ENCODE data around the gene DNPH1. TPM values are rescaled to one million over a fixed set of nuclear protein-coding genes. Genes with fewer than 3 reads are reported as not detected.

Gene DNPH1
- total and polyA plus RNA-seq, 2 donors: 18.2 to 108 TPM

DNA sequence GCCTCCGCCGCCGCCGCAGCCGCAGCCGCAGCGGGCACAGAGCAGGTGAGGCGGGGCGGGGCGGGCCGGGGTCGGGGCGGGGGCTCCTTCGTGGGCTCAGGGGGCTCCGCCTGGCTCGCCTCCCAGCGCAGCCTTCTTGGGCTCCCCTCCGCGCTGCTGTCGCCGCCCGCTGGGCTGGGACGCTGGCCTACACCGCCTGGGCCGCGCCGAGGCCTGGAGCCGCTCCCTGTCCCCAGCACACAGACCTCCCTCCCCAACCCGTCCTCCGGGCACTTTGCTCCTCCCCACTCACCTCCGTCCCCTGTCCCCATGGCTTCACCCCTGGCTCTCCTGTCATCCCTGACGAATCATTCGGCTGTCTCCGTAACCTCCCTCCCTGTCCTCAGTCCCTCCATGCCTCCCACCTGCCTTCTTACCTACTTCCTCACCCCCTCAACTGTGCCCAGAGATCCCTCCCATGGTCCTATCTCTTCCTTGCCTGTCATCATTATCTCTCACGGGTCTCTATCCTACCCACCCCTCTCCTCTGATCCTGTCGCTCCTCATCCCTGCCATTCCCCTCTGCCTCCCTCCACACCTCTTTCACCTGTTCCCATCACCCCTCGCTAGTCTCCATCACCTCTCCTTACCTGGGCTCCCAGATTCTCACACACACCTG lies 14.5 kb upstream of the DNPH1 start:
- H3K27ac ChIP-seq (ENCODE audit: low read depth): no peak overlapping the region
- 15% methylated on average over 37 of the region's 37 CpGs for WGBS
- no peak overlapping the region for H3K4me3 ChIP-seq (ENCODE audit: low read depth, low read length)
- H3K4me1 ChIP-seq (ENCODE audit: insufficient read depth): peaks cover 2% of the 10 kb centered on the region
- H3K36me3 ChIP-seq (ENCODE audit: insufficient read depth): no peaks in the 10 kb centered on the region
- DNase-seq (ENCODE audit: extremely low spot score): no peak

- DNase-seq (ENCODE audit: extremely low spot score): no peak
- peaks cover 2% of the 10 kb centered on the region for H3K4me1 ChIP-seq (ENCODE audit: insufficient read depth)
- WGBS: 13% methylated on average over 34 of the region's 47 CpGs
- no peak within 1 kb of the TSS for H3K4me3 ChIP-seq (ENCODE audit: low read depth, low read length)
- H3K36me3 ChIP-seq (ENCODE audit: insufficient read depth): no peaks in the 10 kb centered on the region
- H3K27ac ChIP-seq (ENCODE audit: low read depth): no peak within 1 kb of the TSS
Measured at GRCh38 chr6:43242908-43243663, 13.8 kb upstream of the DNPH1 start, which contains the start of gene TTBK1. TSS of gene TTBK1 (plus strand) at chr6:43243481. CDS start at chr6:43246661, 3,180 bp downstream.

GRCh38 chr6:43241446-43241845 lies 12.2 kb upstream of the DNPH1 start:
- 93% methylated on average over 2 of the region's 2 CpGs for WGBS
- Histone ChIP-seq H3K27ac (ENCODE audit: low read depth) (no peak overlapping the region), H3K4me1 (ENCODE audit: insufficient read depth) (peaks cover 2% of the 10 kb centered on the region), H3K36me3 (ENCODE audit: insufficient read depth) (no peaks in the 10 kb centered on the region), H3K4me3 (ENCODE audit: low read depth, low read length) (no peak overlapping the region)
- no peak for DNase-seq (ENCODE audit: extremely low spot score)

GRCh38 chr6:43240950-43241349 lies 11.7 kb upstream of the DNPH1 start:
- Histone ChIP-seq H3K36me3 (ENCODE audit: insufficient read depth) (no peaks in the 10 kb centered on the region), H3K4me1 (ENCODE audit: insufficient read depth) (peaks cover 2% of the 10 kb centered on the region), H3K27ac (ENCODE audit: low read depth) (no peak overlapping the region), H3K4me3 (ENCODE audit: low read depth, low read length) (no peak overlapping the region)
- no peak for DNase-seq (ENCODE audit: extremely low spot score)
- WGBS: 75% methylated on average over 1 of the region's 1 CpG

GRCh38 chr6:43239054-43239453 lies 9.8 kb upstream of the DNPH1 start:
- DNase-seq (ENCODE audit: extremely low spot score): no peak
- Histone ChIP-seq H3K4me3 (ENCODE audit: low read depth, low read length) (no peak overlapping the region), H3K27ac (ENCODE audit: low read depth) (no peak overlapping the region), H3K36me3 (ENCODE audit: insufficient read depth) (no peaks in the 10 kb centered on the region), H3K4me1 (ENCODE audit: insufficient read depth) (peaks cover 2% of the 10 kb centered on the region)
- WGBS: 76% methylated on average over 2 of the region's 2 CpGs

- no peak for DNase-seq (ENCODE audit: extremely low spot score)
- Histone ChIP-seq H3K4me1 (ENCODE audit: insufficient read depth) (no peaks in the 10 kb centered on the region), H3K27ac (ENCODE audit: low read depth) (no peak overlapping the region), H3K4me3 (ENCODE audit: low read depth, low read length) (no peak overlapping the region), H3K36me3 (ENCODE audit: insufficient read depth) (no peaks in the 10 kb centered on the region)
- WGBS: 64% methylated on average over 2 of the region's 2 CpGs
Measured at GRCh38 chr6:43235841-43236240, 6.6 kb upstream of the DNPH1 start.

DNA sequence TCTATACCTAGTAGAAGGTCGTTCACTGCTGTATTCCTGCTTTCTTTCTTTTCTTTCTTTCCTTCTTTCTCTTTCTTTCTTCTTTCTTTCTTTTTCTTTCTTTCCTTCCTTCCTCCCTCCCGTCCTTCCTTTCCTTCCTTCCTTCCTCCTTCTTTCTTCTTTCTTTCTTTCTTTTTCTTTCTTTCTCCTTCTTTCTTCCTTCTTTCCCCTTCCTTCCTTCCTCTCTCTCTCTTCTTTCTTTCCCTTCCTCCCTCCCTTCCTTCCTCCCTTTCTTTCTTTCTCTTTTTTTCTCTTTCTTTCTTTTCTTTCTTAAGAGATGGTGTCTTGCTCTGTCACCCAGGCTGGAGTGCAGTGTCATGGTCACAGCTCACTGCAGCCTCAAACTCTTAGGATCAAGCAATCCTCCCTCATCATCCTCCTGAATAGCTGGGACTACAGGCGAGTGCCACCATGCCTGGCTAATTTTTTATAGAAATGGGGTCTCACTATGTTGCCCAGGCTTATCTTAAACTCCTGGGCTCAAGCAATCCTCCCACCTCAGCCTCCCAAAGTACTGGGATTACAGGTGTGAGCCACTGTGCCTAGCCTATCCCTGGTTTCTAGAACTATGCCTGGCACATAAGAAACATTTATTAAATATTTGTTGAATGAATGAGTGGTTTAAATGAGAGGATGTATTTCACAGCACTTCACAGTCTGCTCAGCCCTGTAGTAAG lies 2.6 kb upstream of the DNPH1 start:
- Histone ChIP-seq H3K27ac (ENCODE audit: low read depth) (no peak overlapping the region), H3K36me3 (ENCODE audit: insufficient read depth) (no peaks in the 10 kb centered on the region), H3K4me3 (ENCODE audit: low read depth, low read length) (no peak overlapping the region), H3K4me1 (ENCODE audit: insufficient read depth) (no peaks in the 10 kb centered on the region)
- DNase-seq (ENCODE audit: extremely low spot score): no peak
- WGBS: 65% methylated on average over 3 of the region's 3 CpGs

DNA sequence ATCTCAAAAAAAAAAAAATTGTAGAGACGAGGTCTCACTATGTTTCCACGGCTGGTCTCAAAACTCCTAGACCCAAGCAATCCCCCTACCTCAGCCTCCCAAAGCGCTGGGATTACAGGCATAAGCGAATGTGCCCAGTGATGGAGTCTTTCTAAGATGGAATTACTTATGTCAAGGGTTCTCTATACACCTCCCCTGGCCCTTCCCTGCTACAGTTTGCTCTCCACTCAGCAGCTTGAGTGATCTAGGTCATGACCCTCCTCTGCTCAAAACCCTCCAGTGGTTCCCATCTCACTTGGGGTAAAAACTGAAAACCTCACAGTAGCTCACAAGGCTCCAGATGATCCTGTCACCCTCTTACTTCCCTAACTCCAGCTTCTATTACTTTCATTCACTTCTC lies 1.8 kb upstream of the DNPH1 start:
- 91% methylated on average over 4 of the region's 4 CpGs for WGBS
- H3K27ac ChIP-seq (ENCODE audit: low read depth): no peak overlapping the region
- H3K4me1 ChIP-seq (ENCODE audit: insufficient read depth): no peaks in the 10 kb centered on the region
- H3K4me3 ChIP-seq (ENCODE audit: low read depth, low read length): no peak overlapping the region
- no peak for DNase-seq (ENCODE audit: extremely low spot score)
- no peaks in the 10 kb centered on the region for H3K36me3 ChIP-seq (ENCODE audit: insufficient read depth)

DNA sequence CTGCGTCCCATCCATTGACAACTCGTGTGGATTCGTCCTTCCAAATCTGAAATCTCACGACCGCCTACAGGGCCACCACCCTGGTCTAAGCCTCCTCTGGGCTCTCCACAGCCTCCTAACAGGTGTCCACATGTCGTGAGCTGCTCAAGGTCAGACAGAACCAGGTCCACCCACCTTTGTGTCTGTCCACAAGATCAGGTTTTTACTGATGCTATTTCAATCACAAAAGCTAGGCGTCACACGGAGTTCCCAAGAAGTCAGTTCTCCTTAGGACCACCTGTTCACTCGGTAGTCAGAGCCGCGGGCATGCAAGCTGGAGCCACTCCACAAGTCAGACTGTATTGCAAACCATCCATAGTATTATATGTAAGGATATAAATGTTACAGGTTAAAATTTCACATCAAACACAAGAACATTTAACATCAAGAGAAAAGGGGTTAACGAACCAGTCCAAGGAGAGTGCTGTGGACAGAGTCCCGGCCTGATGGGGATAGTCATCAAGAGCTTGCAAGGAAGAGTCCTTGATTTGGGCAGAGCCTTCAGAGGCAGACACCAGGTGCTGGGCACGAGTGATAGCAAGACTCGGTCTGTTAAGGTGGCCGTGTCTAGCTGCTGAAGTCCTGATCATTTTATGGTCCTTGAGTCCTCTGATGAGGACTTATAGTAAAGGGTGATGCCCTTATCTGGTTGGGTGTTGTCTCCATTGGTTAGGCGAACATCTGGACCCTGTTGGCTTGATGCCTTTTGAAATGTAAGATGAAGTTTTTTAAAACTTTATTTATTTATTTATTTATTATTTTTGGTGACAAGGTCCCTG lies 731 bp upstream of the DNPH1 start:
- H3K27ac ChIP-seq (ENCODE audit: low read depth): no peak overlapping the region
- no peak overlapping the region for H3K4me3 ChIP-seq (ENCODE audit: low read depth, low read length)
- H3K4me1 ChIP-seq (ENCODE audit: insufficient read depth): no peaks in the 10 kb centered on the region
- 76% methylated on average over 17 of the region's 17 CpGs for WGBS
- no peak for DNase-seq (ENCODE audit: extremely low spot score)
- H3K36me3 ChIP-seq (ENCODE audit: insufficient read depth): no peaks in the 10 kb centered on the region

DNA sequence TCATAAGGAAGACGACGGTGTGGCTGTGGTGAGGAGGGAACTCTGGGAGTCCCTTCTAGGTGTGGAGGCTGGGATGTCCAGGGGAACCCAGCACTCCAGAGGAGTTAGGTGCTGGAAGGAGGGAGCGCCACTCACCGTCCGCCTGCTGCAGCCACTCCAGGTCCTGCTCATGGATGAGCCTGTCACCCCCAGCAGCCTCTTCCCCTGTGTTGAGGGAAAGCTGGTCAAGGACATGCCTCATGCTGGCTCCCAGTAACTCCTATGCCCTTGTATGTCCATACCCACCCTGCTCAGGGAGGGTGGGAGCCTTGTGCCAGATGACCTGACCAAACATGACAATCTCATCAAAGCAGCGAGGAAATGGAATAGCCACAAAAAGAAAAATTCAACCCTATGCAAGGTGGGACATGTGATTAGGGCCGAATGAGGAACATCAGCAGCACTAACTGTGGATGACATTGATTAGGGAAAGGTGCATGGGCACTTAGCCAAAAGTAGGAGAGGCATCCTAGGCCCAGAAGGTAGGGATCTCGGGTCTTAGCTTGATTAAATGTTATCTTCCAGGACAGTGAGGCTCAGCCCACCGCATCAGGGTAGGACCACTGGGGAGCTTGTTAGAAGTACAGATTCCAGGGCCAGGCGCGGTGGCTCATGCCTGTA lies 3.0 kb downstream of the DNPH1 start:
- no peaks in the 10 kb centered on the region for H3K36me3 ChIP-seq (ENCODE audit: insufficient read depth)
- WGBS: 93% methylated on average over 11 of the region's 11 CpGs

DNA sequence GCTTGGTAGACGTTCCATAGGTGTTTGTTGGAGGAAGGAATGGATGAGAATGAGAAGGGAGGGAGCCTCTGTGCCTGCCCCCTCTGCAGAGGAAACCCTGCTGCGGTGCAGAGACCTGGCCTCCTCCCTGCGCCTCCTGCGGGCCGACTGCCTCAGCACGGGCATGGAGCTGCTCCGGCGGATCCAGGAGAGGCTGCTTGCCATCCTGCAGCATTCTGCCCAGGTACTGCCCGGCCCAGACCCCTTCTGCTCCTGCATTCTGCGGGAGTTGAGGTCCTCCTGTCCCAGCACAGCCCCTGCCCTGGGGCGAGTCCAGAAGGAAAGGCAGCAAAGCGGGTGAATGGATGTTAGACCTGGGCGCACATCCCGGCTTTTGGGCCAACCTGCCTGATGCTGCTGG lies 6.1 kb downstream of the DNPH1 start:
- Histone ChIP-seq H3K4me1 (ENCODE audit: insufficient read depth) (no peaks in the 10 kb centered on the region), H3K4me3 (ENCODE audit: low read depth, low read length) (no peak overlapping the region), H3K27ac (ENCODE audit: low read depth) (no peak overlapping the region), H3K36me3 (ENCODE audit: insufficient read depth) (no peaks in the 10 kb centered on the region)
- DNase-seq (ENCODE audit: extremely low spot score): no peak
- WGBS: 87% methylated on average over 14 of the region's 14 CpGs

More for the DNA sequence above, 3.0 kb downstream of the DNPH1 start:
- Histone ChIP-seq H3K27ac (ENCODE audit: low read depth) (no peak overlapping the region), H3K4me3 (ENCODE audit: low read depth, low read length) (no peak overlapping the region), H3K4me1 (ENCODE audit: insufficient read depth) (no peaks in the 10 kb centered on the region)
- no peak for DNase-seq (ENCODE audit: extremely low spot score)

- no peaks in the 10 kb centered on the region for H3K36me3 ChIP-seq (ENCODE audit: insufficient read depth)
- H3K4me1 ChIP-seq (ENCODE audit: insufficient read depth): no peaks in the 10 kb centered on the region
- no peak overlapping the region for H3K27ac ChIP-seq (ENCODE audit: low read depth)
- no peak for DNase-seq (ENCODE audit: extremely low spot score)
- H3K4me3 ChIP-seq (ENCODE audit: low read depth, low read length): no peak overlapping the region
- WGBS: 90% methylated on average over 15 of the region's 15 CpGs
Measured at GRCh38 chr6:43222418-43223059, 6.7 kb downstream of the DNPH1 start.

Measured in urinary bladder (tissue), 4 donors.